Esophagus (tissue), 2 donors: ENCODE data around the gene SIPA1. TPM values are rescaled to one million over a fixed set of nuclear protein-coding genes. Genes with fewer than 3 reads are reported as not detected.
A peak's percentile ranks its signal among the peaks of the same experiment; 100 is the strongest.

ENCODE experiments used
- H3K27ac ChIP-seq, 2 donors: one replicate each; pipeline ENCODE4 v1.5.1; 2013; ENCODE audit warnings: low read depth in 2 of 2, mild to moderate bottlenecking in 2 of 2, inconsistent platforms in 1 of 2, low read length in 1 of 2, moderate library complexity in 1 of 2
- H3K27me3 ChIP-seq, 2 donors: one replicate each; pipeline ENCODE4 v1.6.1; 2013; ENCODE audit warnings: low read length in 2 of 2, control low read depth in 1 of 2, mild to moderate bottlenecking in 1 of 2; ENCODE audit not compliant: insufficient read depth in 2 of 2, control insufficient read depth in 1 of 2
- H3K36me3 ChIP-seq, 2 donors: one replicate each; pipeline ENCODE4 v1.6.1; 2013; ENCODE audit warnings: low read length in 1 of 2; ENCODE audit not compliant: control insufficient read depth in 2 of 2, insufficient read depth in 2 of 2
- H3K4me1 ChIP-seq, 2 donors: one replicate each; pipeline ENCODE4 v1.6.1; 2013; ENCODE audit warnings: low read length in 1 of 2; ENCODE audit not compliant: control insufficient read depth in 2 of 2, insufficient read depth in 2 of 2
- H3K4me3 ChIP-seq, 2 donors: one replicate each; pipeline ENCODE4 v1.5.1; 2013; ENCODE audit warnings: low read length in 2 of 2, mild to moderate bottlenecking in 2 of 2, low read depth in 1 of 2, moderate library complexity in 1 of 2
- H3K9me3 ChIP-seq, 2 donors: one replicate each; pipeline ENCODE4 v1.6.1; 2013; ENCODE audit warnings: mild to moderate bottlenecking in 2 of 2, low read depth in 1 of 2, low read length in 1 of 2, moderate library complexity in 1 of 2; ENCODE audit not compliant: control insufficient read depth in 2 of 2, insufficient read depth in 1 of 2
- WGBS, 2 donors: extraction: QIAGEN DNeasy Blood & Tissue Kit; methylation state at CpG; one replicate each; pipeline ENCODE4 v1.1.7; 2013; 5-methylcytosine and 5-hydroxymethylcytosine counted together
- polyA plus RNA-seq, 2 donors: library from polyadenylated mRNA; stranded (reverse); fragments of 200-250 nt; gene quantifications; one replicate each; pipeline ENCODE4 v1.2.3, GENCODE V29; 2013
- donor health status: healthy with polysubstance abuse.
- donor health status: Bipolar disorder and iron deficiency.

SIPA1 gene, protein sequence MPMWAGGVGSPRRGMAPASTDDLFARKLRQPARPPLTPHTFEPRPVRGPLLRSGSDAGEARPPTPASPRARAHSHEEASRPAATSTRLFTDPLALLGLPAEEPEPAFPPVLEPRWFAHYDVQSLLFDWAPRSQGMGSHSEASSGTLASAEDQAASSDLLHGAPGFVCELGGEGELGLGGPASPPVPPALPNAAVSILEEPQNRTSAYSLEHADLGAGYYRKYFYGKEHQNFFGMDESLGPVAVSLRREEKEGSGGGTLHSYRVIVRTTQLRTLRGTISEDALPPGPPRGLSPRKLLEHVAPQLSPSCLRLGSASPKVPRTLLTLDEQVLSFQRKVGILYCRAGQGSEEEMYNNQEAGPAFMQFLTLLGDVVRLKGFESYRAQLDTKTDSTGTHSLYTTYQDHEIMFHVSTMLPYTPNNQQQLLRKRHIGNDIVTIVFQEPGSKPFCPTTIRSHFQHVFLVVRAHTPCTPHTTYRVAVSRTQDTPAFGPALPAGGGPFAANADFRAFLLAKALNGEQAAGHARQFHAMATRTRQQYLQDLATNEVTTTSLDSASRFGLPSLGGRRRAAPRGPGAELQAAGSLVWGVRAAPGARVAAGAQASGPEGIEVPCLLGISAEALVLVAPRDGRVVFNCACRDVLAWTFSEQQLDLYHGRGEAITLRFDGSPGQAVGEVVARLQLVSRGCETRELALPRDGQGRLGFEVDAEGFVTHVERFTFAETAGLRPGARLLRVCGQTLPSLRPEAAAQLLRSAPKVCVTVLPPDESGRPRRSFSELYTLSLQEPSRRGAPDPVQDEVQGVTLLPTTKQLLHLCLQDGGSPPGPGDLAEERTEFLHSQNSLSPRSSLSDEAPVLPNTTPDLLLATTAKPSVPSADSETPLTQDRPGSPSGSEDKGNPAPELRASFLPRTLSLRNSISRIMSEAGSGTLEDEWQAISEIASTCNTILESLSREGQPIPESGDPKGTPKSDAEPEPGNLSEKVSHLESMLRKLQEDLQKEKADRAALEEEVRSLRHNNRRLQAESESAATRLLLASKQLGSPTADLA
- 10 to 100 TPM; 22.8 to 32.5 TPM for polyA plus RNA-seq

DNA sequence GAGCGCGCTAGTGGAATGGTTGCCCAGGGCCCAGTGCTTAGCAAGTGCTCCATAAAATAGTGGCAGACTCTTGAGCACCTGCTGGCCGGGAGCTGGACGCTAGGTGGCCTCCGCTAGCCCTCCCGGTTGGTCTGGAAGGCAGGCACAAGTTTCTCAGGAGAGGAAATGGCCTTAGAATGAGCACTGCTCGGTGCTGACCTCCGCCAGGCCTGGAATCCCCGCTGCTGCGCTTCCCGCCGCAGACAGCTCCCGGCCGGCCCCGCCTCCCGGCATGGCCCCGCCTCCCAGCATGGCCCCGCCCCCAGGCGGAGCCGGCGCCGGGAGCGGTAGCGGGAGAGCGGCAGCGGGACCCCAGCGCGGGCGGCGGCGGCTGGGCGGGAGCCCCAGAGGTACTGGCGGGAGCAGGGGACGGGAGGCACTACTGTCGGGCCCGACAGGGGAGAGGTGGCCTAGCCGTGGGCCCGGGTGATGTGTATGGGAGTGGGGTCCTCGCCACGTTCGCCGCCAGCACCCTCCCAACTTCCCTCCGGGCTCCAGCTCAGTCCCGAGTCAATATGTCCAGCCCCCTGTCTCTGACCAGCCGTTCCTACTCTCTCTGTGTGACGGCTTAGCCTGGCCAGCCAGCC, at the start of gene SIPA1:
Gene SIPA1 (plus strand): TSS at position 308 of the 626 bp plus-strand sequence. CDS start 2,821 bp downstream, outside the sequence.
- H3K4me1 ChIP-seq, result peaks cover 8 to 13% of the 10 kb centered on the region in 2 donors
- 4% methylated on average over 34 to 46 of the region's 46 CpGs for WGBS, 2 donors

DNA sequence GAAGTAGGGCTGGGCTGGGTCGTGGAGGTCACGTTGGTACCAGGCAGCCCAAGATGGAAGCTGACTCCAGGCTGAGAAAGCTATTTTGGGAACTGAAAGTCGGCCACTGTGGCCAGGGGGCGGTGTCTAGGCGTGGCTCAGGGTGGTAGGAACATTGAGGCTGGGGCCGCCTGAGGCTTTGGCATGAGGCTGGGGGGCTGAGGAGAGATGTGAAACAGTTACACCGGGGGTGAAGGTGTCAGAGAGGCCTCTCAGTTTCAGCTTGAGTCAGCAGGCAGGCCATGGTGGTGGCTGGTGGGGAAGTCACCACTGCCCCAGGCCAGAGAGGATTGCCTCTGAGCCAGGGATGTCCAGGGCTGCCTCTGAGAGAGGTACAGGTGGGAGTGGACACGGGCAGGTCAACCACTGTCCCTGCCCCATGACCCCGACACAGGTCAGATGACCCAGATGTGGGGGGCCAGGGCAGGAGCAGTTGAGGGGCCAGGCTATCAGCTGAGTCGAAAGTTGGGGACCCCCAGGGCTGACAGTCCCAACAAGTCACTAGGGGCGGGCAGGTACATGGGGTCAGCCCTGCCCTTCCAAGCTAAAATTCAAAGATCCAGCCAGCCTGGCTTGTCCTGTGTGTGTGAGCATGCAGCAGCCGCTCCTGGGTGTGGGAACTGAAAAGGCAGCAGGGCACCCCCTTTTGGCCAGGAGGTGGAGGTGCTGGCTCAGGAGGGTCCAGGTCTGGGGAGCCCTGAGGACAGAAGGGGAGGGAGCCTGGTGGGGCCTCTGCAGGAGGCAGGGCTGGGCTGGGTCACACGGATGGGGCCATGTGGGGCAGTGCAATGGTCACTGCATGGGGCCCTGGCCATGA, 49.5 kb upstream of the SIPA1 start:
- Histone ChIP-seq H3K27me3 (no peaks in the 10 kb centered on the region), H3K4me3 (no peak overlapping the region), H3K4me1 (peaks cover 6 to 32% of the 10 kb centered on the region in 2 donors), H3K9me3 (no peaks in the 10 kb centered on the region), H3K27ac (peak overlapping the region; percentile 67 to 75), H3K36me3 (peaks cover 0 to 27% of the 10 kb centered on the region in 2 donors)
- 50 to 53% methylated on average over 13 of the region's 13 CpGs for WGBS, 2 donors

More for the DNA sequence above, at the start of gene SIPA1:
- no peaks in the 10 kb centered on the region for H3K9me3 ChIP-seq
- no peaks in the 10 kb centered on the region for H3K27me3 ChIP-seq
- peak within 1 kb of the TSS; percentile 91 to 94 for H3K27ac ChIP-seq
- H3K4me3 ChIP-seq, result peak within 1 kb of the TSS; percentile 67 to 83
- H3K36me3 ChIP-seq, result peaks cover 4 to 36% of the 10 kb centered on the region in 2 donors

DNA sequence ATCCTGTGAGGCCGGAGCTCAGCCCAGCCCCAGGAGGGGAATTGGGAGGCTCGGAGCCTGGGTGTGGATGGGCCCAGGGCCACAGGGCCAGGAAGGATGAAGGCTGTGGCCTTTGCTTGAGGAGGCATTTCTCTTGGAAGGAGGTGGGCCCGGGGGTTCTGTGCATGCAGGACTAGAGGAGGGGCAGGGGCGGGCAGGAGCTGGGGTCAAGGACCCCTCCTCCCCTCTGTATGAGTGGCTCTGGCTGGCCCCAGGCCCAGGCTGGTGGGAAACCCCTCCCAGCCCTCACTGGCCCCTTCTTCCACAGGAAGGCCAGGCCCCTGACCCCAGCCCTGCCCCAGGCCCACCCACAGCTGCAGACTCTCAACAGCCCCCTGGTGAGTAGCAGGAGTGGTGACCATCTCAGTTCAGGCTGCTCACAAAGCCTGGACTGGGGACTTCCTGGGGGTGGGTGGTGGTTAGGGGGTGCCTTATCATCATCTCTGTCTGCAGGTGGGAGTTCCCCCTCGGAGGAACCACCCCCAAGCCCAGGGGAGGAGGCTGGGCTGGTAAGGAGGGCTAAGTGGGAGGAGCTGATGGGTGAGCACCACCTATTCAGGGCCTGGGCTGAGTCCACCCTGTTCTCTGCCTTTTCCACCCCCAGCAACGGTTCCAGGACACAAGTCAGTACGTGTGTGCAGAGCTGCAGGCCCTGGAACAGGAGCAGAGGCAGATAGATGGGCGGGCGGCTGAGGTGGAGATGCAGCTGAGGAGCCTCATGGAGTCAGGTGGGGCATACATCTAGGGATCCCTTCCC, 48.3 kb upstream of the SIPA1 start:
- WGBS, 2 donors, result 52 to 59% methylated on average over 8 to 9 of the region's 9 CpGs
- H3K4me3 ChIP-seq, result no peak overlapping the region
- H3K9me3 ChIP-seq, result no peaks in the 10 kb centered on the region
- H3K36me3 ChIP-seq, result peaks cover 0 to 24% of the 10 kb centered on the region in 2 donors
- H3K27ac ChIP-seq, result peak overlapping the region in 1 of 2 donors; percentile 16
- no peaks in the 10 kb centered on the region for H3K27me3 ChIP-seq
- H3K4me1 ChIP-seq, result peaks cover 9 to 33% of the 10 kb centered on the region in 2 donors

DNA sequence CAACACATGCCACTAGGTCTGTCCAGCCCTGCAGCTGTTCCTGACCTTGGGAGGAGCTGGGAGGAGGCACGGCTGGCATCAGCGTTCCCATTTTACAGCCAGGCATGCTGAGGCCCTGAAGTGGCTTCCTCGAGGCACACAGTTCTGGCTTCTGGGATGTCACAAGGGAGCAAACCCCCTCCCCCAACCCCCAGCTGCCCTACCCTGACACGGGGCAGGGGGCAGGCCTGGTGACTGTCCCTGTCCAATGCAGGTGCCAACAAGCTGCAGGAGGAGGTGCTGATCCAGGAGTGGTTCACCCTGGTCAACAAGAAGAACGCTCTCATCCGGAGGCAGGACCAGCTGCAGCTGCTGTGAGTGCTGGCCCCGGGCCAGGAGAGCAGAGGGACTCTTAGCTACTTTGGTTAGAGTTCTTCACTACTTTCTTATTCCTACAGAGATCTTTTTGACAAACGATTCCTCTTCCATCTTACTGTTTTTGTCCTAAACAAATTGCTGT, 47.6 kb upstream of the SIPA1 start:
- 47 to 58% methylated on average over 8 of the region's 8 CpGs for WGBS, 2 donors
- Histone ChIP-seq H3K27me3 (no peaks in the 10 kb centered on the region), H3K9me3 (no peaks in the 10 kb centered on the region), H3K36me3 (peaks cover 0 to 21% of the 10 kb centered on the region in 2 donors), H3K27ac (no peak overlapping the region), H3K4me1 (peaks cover 10 to 36% of the 10 kb centered on the region in 2 donors), H3K4me3 (no peak overlapping the region)

DNA sequence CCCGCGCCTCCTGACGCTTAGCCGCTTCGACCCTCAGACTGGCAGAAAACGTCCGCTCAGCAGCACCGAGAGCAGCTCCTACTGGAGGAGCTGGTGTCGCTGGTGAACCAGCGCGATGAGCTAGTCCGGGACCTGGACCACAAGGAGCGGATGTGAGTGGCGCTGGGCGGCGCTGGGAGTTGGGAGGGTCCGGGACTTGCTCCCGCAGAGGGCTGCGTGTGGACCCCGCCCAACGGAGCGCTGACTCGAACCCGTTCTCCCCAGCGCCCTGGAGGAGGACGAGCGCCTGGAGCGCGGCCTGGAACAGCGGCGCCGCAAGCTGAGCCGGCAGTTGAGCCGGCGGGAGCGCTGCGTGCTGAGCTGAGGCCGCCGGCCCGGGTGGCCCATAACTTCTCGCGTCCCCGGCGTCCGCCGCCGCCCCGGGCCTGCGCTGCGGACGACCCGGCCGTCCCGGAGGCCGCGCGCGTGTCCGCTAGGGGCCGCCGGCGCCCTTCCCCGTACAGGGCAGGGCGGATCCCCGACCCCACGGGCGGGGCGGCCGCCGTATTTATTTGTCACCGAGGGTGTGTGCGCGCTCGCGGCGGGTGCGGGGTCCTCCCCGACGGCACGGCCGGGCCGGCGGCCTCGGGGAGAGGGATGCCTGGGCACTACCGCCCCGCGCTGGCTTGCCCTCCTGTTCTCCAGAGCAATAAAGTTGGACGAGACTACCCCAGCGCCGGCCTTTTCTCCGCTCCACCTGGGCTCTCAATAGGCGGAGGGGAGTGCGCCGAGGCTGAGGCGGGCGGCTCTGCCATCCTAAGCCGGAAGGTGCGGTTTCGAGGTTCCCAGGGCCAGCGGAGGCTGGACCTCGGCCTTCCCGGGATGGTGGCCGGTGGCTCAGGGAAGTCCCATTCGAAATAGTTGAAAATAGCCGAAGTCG, 45.7 kb upstream of the SIPA1 start:
- 39 to 44% methylated on average over 103 to 106 of the region's 106 CpGs for whole genome bisulfite sequencing, 2 donors
- H3K4me1 ChIP-seq, result peaks cover 13 to 40% of the 10 kb centered on the region in 2 donors

DNA sequence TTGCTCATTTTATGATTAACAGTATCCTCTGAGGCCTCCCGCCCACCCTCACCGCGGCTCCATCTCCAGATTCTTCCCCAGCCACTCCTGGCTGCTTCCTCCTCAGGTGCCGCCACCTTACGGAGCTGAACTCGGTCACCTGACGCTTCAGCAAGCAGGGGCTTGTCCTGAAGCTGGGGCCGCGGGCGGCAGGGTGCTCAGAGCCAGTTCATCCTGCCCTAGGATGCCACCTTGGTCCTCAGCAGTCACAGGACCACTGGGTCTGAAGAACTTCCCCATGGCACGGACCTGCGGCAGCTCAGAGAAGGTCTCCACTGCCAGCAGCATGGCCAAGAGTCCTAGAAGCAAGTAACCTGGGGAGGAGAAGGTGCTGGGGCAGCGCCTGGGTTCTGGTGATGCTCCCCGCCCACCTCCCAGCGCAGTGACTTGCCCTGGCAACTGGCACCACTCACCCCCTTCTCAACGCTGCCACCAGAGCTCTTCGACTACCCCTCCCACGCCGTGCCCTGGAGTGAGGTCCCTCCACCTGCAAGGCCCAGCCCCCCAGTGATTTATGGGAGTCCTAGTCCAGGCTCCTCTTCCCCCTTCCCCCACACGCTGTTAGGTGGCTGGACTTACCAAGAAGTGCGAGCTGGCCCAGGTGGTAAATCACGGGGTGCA, 44.9 kb upstream of the SIPA1 start:
- Histone ChIP-seq H3K27me3 (no peaks in the 10 kb centered on the region), H3K27ac (peak overlapping the region; percentile 69 to 79), H3K4me3 (no peak overlapping the region), H3K9me3 (no peaks in the 10 kb centered on the region), H3K4me1 (peaks cover 13 to 38% of the 10 kb centered on the region in 2 donors), H3K36me3 (peaks cover 5 to 26% of the 10 kb centered on the region in 2 donors)
- 56 to 69% methylated on average over 22 of the region's 22 CpGs for WGBS, 2 donors

More for the DNA sequence above, 45.7 kb upstream of the SIPA1 start:
- H3K9me3 ChIP-seq, result no peaks in the 10 kb centered on the region
- peaks cover 0 to 21% of the 10 kb centered on the region in 2 donors for H3K36me3 ChIP-seq
- H3K27ac ChIP-seq, result peak overlapping the region; percentile 69 to 79
- H3K4me3 ChIP-seq, result peak overlapping the region; percentile 15 to 26
- no peaks in the 10 kb centered on the region for H3K27me3 ChIP-seq
